ENCODE data around the gene CPTP. TPM values are rescaled to one million over a fixed set of nuclear protein-coding genes. Genes with fewer than 3 reads are reported as not detected.
A peak's percentile ranks its signal among the peaks of the same experiment; 100 is the strongest.
"Not testable (repeated sequence)": the region's sequence is repeated elsewhere in the genome, so short reads cannot be mapped to it uniquely, and the experiment has no call there.

Gene CPTP
- total RNA-seq, 2 donors from 2014 or later, result 67.3 to 86.7 TPM

DNA sequence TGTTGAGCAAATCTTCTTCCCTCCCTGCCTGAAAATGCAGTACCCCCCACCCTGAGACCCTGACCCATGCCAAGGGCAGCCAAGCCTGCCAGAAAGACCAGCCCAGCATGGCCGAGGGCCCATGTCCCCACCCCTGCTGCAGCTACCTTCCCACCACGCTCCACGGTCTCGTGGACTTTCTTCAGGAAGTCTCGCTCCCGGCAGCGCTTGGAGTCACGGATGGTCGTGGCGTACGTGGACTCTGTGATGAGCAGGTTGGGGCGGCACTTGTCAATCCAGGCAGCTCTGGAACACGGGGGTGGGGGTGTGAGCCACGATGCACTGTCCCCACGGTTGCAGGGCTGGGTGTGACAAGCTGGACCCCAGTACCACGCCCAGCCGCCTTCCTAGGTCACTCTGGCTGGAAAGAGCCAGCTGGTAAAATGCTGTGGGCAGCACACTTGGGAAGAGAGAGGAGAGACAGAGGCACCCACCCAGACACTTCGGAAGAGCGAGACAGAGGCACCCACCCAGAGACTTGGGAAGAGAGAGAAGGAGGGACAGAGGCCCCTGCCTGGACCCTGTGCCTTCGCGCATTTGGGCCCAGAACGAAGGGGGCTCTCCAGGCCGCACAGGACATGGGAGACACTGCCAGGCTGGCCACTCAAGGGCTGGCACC is 9.8 kb upstream of the CPTP start:
- intact Hi-C loops (cut with DNase I, micrococcal nuclease), result no loop called here
- no peak for ATAC-seq
- no peak for DNase-seq

DNA sequence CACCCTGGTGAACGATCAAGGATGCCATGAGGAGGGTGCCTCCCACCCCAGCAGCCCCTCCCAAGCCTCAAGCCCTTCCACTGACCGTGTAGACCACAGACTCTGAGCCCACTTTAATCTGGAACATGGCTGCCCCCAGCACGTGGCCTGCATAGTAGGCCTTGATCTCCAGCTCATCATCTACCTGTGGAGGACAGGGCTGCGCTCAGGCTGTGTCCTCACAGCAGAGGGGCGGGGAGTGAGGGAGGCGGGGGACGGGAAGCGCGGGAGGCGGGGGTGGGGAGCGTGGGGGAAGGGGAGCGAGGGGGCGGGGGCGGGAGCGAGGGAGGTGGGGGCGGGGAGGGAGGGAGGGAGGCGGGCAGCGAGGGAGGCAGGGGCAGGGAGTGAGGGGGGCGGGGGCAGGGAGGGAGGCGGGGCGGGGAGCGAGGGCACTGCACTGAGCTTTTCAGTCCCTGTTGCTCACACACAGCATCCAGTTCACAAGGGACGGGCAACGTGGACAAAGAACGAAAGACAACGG is 9.1 kb upstream of the CPTP start:
- DNase-seq (no peak), ATAC-seq (no peak)
- intact Hi-C loops (cut with DNase I, micrococcal nuclease), result no loop called here

GRCh38 chr1:1316199-1316598 is 8.4 kb upstream of the CPTP start:
- DNase-seq; intact Hi-C loops (cut with DNase I, micrococcal nuclease); ATAC-seq: not testable (repeated sequence)

GRCh38 chr1:1317420-1317819 is 7.2 kb upstream of the CPTP start:
- intact Hi-C loops (cut with DNase I, micrococcal nuclease), result no loop called here

GRCh38 chr1:1318131-1318652 is 6.4 kb upstream of the CPTP start:
- intact Hi-C loops (cut with DNase I, micrococcal nuclease), result no loop called here
- peak; percentile 79 for ATAC-seq
- peak; percentile 67 to 80 for DNase-seq

More at GRCh38 chr1:1317420-1317819, 7.2 kb upstream of the CPTP start:
- no peak for DNase-seq
- no peak for ATAC-seq

DNA sequence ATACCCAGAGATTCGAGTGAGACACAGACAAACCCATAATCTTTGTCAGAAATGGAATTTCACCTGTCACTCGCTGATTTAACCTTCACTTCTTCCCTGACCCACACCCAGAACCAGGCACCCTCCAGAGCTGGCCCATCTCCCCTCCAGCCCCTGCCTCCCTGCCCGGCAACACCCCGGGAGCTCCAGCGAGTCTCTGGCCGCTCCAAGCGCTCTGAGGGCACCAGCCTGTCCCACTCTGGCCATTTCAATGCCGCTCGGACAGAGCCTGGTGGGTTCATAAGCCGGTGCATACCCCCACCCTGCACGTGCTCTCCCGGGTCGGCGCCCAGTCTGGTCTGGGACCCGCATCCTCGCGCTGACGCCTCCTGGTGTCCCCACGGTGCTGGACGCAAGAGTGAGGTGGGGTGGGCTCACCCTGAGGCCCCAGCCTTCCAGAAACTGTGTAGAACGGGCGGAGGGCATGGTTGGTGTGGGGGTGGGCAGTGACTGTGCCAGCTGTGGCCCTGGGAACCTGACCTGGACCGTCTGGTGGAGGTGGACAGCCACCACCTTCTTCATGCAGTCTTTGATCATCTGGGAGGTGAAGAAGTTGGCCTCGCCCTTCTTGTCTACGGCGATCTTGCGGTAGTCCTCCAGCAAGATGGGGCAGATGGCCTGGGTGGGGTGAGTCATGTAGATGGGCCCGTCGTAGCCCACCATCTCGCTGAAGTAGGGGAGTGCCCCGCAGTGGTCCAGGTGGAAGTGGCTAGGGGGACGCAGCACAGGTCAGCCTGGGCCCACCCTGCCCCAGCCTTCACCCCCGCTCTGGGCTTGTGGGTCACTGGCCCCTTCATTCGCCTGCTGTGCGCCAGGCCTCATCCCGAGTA is 5.6 kb upstream of the CPTP start:
- ATAC-seq, result no peak
- intact Hi-C loops (cut with DNase I, micrococcal nuclease), result no loop called here
- DNase-seq, result no peak

DNA sequence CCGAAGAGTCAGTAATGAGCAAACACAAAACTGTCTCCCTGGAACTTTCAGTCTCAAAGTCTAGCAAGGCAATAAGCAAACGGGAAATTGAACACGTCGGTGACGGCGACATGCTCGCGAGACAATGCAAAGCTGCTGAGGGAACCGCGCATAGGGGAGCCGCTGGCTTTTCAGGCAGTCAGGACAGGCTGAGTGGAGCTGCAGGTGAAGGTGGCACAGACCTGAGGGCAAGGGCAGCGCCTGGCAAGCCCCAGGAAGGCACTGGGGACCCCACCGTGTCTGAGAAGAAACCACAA is 5.0 kb upstream of the CPTP start:
- intact Hi-C loops (cut with DNase I, micrococcal nuclease), result no loop called here
- ATAC-seq, result no peak
- no peak for DNase-seq

DNA sequence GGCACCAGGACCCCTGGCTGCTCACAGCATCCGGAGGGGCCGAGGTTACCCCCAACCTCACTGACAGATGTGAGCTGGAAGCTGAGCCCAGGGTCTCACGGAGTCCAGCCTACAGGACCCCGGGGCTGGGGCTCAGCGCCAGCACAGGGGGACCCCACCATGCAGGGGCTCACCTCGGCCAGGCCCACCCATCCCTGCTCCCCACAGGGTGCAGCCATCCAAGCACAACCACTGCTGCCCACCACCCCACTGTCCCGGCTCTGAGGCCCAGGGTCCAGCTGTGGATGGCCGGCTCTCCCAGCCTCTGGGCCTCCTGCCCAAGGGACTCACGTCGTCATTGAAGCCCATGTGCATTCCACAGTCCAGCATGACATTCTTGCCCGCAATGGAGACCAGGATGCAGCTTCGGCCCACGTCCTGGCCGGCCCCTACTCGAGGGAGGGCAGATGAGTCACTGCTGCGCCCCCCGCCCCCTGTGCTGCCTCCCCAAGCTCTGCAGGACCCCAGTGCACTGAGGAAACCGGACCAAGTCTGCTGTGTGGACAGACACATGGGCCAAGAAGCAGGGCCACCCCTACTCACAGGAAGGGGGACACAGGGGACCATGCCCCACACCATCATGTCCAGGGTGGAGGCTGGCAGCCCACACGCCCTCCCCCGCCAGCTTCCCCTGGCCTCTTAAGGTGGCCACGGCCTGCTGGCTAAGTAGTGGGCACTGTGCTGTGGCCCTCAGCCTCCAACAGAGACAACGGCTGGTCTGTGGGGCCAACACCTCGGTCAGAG is 3.7 kb upstream of the CPTP start:
- intact Hi-C loops (cut with DNase I, micrococcal nuclease), result no loop called here
- no peak for DNase-seq
- ATAC-seq, result no peak

- intact Hi-C loops (cut with DNase I, micrococcal nuclease), result no loop called here
- DNase-seq, result no peak
- ATAC-seq, result no peak
Observed at GRCh38 chr1:1321477-1321876, 3.1 kb upstream of the CPTP start.

GRCh38 chr1:1322418-1322817 is 2.2 kb upstream of the CPTP start:
- no peak for DNase-seq
- intact Hi-C loops (cut with DNase I, micrococcal nuclease), result no loop called here
- ATAC-seq, result no peak

DNA sequence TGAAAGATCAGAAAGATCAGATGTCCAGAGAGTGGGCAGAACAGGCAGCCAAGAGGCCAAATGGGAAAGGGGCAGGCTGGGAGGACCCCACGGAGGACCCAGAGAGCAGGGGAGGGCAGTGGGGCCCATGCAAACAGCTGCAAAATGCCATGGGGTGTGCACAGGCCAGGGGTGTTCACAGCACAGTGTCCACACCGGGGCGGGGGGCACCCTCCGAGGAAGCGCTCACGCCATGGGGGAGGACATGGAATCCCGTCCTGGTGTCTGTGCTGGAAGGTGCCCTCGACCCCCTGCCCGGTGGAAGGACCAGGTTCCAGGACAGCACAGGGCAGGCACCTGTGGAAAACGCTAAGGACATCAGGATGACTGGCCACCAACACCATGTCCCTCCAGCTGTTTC is 1.6 kb upstream of the CPTP start:
- intact Hi-C loops (cut with DNase I, micrococcal nuclease), result no loop called here
- no peak for ATAC-seq
- DNase-seq, result no peak

DNA sequence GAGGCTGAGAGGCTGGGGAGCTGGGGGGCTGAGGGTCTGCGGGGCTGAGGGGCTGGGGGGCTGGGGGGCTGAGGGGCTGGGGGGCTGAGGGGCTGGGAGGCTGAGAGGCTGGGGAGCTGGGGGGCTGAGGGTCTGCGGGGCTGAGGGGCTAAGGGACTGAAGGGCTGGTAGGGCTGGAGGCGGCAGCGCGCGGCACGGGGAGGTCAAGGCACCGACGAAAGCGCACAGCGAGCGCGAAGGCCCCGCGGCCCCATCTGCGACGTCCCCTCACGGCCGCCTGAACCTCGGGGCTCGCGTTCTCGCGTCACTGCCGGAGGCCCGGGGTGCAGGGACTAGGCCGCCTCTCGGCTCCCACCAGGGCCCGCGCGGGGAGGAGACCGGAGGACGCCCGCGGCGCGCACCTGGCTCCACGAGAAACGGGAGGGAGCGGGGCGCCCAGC is 498 bp upstream of the CPTP start:
- ATAC-seq, result no peak
- DNase-seq, result no peak
- intact Hi-C loops (cut with DNase I, micrococcal nuclease), result no loop called here

GRCh38 chr1:1325288-1326074 is 879 bp downstream of the CPTP start:
- ATAC-seq, result peak; percentile 65
- peak; percentile 71 for DNase-seq
- intact Hi-C loops (cut with DNase I, micrococcal nuclease), result no loop called here

DNA sequence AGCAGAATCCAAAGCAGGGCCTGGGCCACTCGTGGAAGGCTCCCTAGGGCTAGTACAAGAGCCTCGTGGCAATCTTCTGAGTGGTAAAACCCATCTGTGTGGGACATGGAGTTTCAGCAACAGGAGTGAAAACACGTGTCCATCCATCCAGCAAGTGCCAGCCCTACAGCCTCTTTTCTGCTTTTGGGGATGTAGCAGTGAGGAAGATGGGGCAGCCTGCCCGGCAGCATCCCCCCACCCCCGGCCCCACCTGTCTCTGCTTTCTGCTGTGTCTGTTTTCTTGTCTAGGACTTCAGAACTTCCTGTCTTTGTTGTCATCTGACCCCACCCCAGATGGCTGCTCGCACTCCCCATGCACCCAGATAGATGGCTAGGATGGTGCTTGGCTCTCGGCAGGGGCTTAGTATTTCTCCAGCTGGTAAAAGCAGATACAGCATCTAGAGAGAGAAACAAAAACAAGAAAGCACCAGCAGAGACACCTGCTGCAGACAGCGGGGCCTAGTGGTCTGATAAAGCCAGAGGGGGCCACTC is 1.5 kb downstream of the CPTP start:
- ATAC-seq, result no peak
- intact Hi-C loops (cut with DNase I, micrococcal nuclease), result no loop called here
- DNase-seq, result no peak

GRCh38 chr1:1327291-1327690 is 2.7 kb downstream of the CPTP start:
- DNase-seq (no peak), ATAC-seq (no peak)
- intact Hi-C loops (cut with DNase I, micrococcal nuclease), result no loop called here

GRCh38 chr1:1328254-1328653 is 3.7 kb downstream of the CPTP start:
- ATAC-seq (no peak), DNase-seq (no peak)
- intact Hi-C loops (cut with DNase I, micrococcal nuclease), result no loop called here

GRCh38 chr1:1329304-1330210 is 5.0 kb downstream of the CPTP start:
- DNase-seq, result no peak
- no peak for ATAC-seq
- intact Hi-C loops (cut with DNase I, micrococcal nuclease), result no loop called here
